ENCODE data around the gene SKA2. TPM values are rescaled to one million over a fixed set of nuclear protein-coding genes. Genes with fewer than 3 reads are reported as not detected.
"Not testable (repeated sequence)": the region's sequence is repeated elsewhere in the genome, so short reads cannot be mapped to it uniquely, and the experiment has no call there.

Gene SKA2, protein sequence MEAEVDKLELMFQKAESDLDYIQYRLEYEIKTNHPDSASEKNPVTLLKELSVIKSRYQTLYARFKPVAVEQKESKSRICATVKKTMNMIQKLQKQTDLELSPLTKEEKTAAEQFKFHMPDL
- total RNA-seq = 10 to 100 TPM; 62.7 to 71.8 TPM

DNA sequence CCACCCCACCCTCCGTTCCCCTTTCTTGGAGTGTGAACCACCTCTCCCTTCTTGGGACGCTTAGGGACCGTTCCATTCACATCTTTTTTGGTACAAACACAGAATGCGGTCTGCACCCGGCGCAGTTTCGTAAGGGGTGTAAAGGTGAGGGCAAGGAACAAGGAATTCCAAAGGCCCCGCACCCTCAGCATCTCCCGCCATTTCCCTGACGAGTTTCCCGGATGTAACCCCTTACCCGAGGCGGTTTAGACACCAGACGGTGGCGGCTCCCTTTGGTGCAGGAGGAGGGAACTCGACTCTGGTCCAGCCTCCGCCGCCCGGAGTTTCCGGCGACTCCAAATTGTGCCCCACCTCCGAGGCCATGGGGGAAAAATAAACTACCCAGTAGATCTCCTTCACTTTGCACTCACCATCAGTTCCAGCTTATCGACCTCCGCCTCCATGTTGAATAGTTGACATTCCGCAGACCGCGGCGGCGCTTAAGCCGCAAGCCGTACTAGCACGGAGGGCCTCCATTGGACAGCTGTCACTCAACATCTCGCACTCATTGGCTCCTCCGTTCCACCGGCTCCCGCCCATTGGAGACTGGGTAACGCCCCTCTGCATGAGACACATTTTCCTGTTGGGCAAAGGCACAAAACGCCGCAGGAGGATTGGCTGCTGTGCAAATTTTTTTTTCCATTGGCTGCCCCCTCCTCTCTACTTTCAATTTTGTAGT, at the start of gene SKA2:
Gene SKA2 (minus strand): TSS at position 466 of the 718 bp plus-strand sequence. CDS start 23 bp downstream, at position 443.
- Mint-ChIP-seq H3K4me3 (no peak within 1 kb of the TSS), H3K36me3 (ENCODE audit: insufficient read depth in 2 of 2) (peaks cover 0 to 6% of the 10 kb centered on the region in 2 donors), H3K4me1 (ENCODE audit: low read depth) (peaks cover 51% of the 10 kb centered on the region), H3K27ac (no peak within 1 kb of the TSS), H3K27me3 (ENCODE audit: low read depth) (no peaks in the 10 kb centered on the region), H3K9me3 (no peaks in the 10 kb centered on the region)
- DNase-seq = peak; percentile 95 to 98
- ATAC-seq (replicated peaks in 1 of 2) = peak; percentile 87

DNA sequence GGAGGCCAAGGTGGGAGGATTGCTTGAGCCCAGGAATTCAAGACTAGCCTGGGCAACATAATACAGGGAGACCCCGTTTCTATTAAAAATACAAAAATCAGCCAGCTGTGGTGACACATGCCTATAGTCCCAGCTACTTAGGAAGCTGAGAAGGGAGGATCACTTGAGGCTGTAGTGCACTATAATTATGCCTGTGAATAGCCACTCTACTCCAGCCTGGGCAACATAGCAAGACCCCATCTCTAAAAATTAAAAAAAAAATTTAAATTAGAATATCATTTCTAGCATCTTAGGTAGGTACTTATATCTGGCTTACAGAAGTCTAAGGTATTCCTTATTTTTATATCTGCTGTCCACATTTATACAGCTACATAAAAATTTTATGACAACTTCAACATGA, 47.3 kb upstream of the SKA2 start:
- Mint-ChIP-seq H3K4me3 (no peak overlapping the region), H3K36me3 (ENCODE audit: insufficient read depth in 2 of 2) (peaks cover 0 to 17% of the 10 kb centered on the region in 2 donors), H3K27ac (no peak overlapping the region), H3K27me3 (ENCODE audit: low read depth) (no peaks in the 10 kb centered on the region), H3K4me1 (ENCODE audit: low read depth) (no peaks in the 10 kb centered on the region), H3K9me3 (no peaks in the 10 kb centered on the region)
- no peak for ATAC-seq (replicated peaks in 1 of 2)
- DNase-seq = no peak

DNA sequence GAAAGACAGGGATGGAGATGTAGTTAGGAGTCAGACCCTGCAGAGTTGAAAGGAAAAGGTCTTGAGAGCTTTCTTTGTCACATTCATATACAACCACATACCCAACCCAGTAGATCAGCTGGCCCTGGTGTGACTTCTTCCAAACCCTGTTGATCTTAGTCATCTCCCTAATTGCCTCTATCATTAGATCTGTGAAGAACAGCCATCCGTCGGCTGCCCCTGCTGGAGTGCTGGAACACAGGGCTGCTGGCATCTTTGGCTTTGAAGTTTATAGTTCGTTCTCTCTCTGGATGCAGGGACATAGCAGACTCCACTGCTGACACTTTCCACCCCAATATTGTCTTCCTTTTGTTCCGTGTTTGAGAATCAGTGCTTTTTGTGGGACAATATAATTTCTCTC, 44.4 kb upstream of the SKA2 start:
- Mint-ChIP-seq H3K4me3 (no peak overlapping the region), H3K4me1 (ENCODE audit: low read depth) (no peaks in the 10 kb centered on the region), H3K27me3 (ENCODE audit: low read depth) (no peaks in the 10 kb centered on the region), H3K9me3 (no peaks in the 10 kb centered on the region), H3K36me3 (ENCODE audit: insufficient read depth in 2 of 2) (peaks cover 0 to 26% of the 10 kb centered on the region in 2 donors), H3K27ac (no peak overlapping the region)
- ATAC-seq (replicated peaks in 1 of 2) = no peak
- DNase-seq = no peak

DNA sequence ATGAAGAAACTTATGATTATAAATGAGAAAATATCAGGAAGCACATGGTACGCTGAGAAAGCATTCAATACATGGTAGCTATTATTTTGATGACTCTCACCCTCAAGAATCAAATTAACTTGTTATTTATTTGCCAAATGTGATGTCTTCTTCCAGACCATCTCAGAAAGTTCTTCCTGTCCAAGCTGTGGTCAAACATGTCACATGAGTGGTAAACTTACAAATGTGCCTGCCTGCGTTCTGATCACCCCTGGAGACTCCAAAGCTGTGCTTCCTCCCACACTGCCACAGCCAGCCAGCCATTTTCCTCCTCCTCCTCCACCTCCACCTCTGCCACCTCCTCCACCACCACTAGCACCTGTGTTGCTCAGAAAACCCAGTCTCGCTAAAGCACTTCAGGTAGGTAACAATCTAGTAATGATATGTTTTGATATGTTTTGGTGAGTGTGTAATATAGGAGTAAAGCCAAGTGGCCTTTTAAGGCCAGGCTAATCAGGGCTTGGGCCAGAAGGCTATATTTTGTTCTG, 38.4 kb upstream of the SKA2 start:
- Mint-ChIP-seq H3K27me3 (ENCODE audit: low read depth) (no peaks in the 10 kb centered on the region), H3K4me1 (ENCODE audit: low read depth) (peaks cover 5% of the 10 kb centered on the region), H3K4me3 (no peak overlapping the region), H3K9me3 (no peaks in the 10 kb centered on the region), H3K27ac (no peak overlapping the region), H3K36me3 (ENCODE audit: insufficient read depth in 2 of 2) (peaks cover 4 to 28% of the 10 kb centered on the region in 2 donors)
- DNase-seq (no peak), ATAC-seq (replicated peaks in 1 of 2) (no peak)

DNA sequence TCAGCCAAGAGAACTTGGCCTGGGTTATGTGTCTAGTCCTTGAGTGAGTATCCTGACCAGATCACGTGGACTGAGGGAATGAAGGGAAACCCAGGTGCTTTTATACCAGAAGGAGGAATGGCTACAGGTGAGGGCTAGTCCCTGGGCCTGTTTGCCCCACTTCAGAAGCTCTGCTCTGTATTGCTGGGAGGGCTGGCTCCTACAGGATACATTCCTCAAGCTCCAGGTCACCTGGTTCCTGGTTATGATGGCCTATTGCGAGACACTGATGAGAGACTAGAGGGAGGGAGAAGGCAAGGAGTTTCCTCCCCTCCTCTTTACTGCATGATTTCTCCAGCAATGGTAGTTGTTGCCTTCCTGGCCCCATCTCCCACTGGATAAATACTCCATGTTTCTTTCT, 35.8 kb upstream of the SKA2 start:
- no peak overlapping the region for H3K27ac Mint-ChIP-seq

DNA sequence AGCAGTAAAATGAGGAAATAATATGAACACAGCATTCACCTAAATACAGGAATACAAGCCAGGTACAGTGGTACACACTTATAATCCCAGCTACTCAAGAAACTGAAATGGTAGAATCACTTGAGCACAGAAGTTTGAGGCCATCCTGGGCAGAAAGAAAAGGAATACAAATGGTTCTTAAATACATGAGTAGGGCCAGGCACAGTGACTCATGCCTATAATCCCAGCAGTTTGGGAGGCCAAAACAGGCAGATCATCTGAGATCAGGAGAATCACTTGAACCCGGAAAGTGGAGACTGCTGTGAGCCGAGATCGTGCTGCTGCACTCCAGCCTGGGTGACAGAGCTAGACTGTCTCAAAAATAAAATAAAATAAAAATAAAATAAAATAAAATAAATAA, 31.9 kb upstream of the SKA2 start:
- Mint-ChIP-seq H3K36me3 (ENCODE audit: insufficient read depth in 2 of 2) (peaks cover 9 to 32% of the 10 kb centered on the region in 2 donors), H3K27ac (no peak overlapping the region), H3K27me3 (ENCODE audit: low read depth) (no peaks in the 10 kb centered on the region), H3K4me3 (no peak overlapping the region), H3K4me1 (ENCODE audit: low read depth) (no peaks in the 10 kb centered on the region), H3K9me3 (no peaks in the 10 kb centered on the region)
- DNase-seq (no peak), ATAC-seq (replicated peaks in 1 of 2) (no peak)

More for the DNA sequence above, 35.8 kb upstream of the SKA2 start:
- H3K27me3 Mint-ChIP-seq (ENCODE audit: low read depth) = no peaks in the 10 kb centered on the region
- peaks cover 5% of the 10 kb centered on the region for H3K4me1 Mint-ChIP-seq (ENCODE audit: low read depth)
- no peaks in the 10 kb centered on the region for H3K9me3 Mint-ChIP-seq
- ATAC-seq (replicated peaks in 1 of 2) = no peak
- no peak overlapping the region for H3K4me3 Mint-ChIP-seq
- peaks cover 6 to 29% of the 10 kb centered on the region in 2 donors for H3K36me3 Mint-ChIP-seq (ENCODE audit: insufficient read depth in 2 of 2)
- DNase-seq = no peak

DNA sequence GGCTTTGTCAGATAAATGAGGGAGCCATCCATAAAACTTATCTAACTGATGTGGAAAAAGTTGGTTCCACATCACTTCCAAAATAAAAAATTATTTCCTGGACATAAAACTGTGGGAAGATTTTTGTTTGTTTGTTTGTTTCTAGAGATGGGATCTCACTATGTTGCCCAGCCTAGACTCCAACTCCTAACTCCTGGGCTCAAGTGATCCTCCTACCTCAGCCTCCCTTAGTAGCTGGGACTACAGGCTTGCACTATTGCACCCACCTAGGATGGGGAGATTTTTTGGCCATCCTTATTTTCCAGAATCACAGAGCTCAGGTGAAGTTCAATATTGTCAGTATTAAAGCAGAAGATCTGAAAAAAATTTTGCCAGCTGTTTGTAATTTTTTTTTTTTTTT, 31.0 kb upstream of the SKA2 start:
- Mint-ChIP-seq H3K36me3 (ENCODE audit: insufficient read depth in 2 of 2) (peaks cover 9 to 31% of the 10 kb centered on the region in 2 donors), H3K4me3 (no peak overlapping the region), H3K27ac (no peak overlapping the region), H3K9me3 (no peaks in the 10 kb centered on the region), H3K4me1 (ENCODE audit: low read depth) (no peaks in the 10 kb centered on the region), H3K27me3 (ENCODE audit: low read depth) (no peaks in the 10 kb centered on the region)
- no peak for DNase-seq
- no peak for ATAC-seq (replicated peaks in 1 of 2)

DNA sequence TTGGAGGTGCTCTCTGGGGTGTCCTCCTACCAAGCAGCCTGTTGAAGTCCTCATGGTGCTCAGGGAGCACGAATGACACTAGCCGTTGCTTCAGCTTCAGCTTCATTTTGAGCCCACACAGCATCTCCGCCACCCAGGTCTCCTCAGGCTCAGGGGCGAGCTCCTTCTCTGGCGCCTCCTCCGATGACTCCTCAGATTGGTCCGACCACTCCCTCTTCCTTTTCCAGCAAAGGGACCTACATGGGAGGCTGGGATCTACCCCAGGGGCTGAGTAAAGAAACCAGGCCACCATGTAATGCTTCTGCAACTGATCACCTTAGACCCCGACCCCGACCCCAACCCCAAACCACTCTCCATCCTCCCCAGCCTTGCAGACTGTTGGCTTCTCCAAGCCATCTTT, 26.5 kb upstream of the SKA2 start:
- Mint-ChIP-seq H3K4me1 (ENCODE audit: low read depth) (no peaks in the 10 kb centered on the region), H3K27me3 (ENCODE audit: low read depth) (no peaks in the 10 kb centered on the region), H3K36me3 (ENCODE audit: insufficient read depth in 2 of 2) (peaks cover 5 to 26% of the 10 kb centered on the region in 2 donors), H3K4me3 (no peak overlapping the region), H3K9me3 (no peaks in the 10 kb centered on the region), H3K27ac (no peak overlapping the region)
- DNase-seq (no peak), ATAC-seq (replicated peaks in 1 of 2) (no peak)

DNA sequence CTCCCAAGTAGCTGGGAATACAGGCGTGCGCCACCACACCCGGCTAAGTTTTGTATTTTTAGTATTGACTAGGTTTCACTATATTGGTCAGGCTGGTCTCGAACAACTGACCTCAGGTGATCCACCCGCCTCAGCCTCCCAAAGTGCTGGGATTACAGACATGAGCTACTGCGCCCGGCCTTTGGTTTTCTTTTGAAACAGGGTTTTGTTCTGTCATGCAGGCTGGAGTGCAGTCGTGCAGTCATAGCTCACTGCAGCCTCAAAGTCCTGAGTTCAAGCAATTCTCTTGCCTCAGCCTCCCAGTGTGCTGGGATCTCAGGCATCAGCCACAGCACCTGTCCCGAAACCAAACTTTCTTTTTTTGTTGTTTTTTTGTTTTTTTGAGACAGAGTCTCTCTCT, 25.6 kb upstream of the SKA2 start:
- no peak overlapping the region for H3K4me3 Mint-ChIP-seq
- no peak for DNase-seq
- no peaks in the 10 kb centered on the region for H3K4me1 Mint-ChIP-seq (ENCODE audit: low read depth)
- H3K9me3 Mint-ChIP-seq = no peaks in the 10 kb centered on the region
- ATAC-seq (replicated peaks in 1 of 2) = no peak
- H3K27me3 Mint-ChIP-seq (ENCODE audit: low read depth) = no peaks in the 10 kb centered on the region
- peaks cover 3 to 21% of the 10 kb centered on the region in 2 donors for H3K36me3 Mint-ChIP-seq (ENCODE audit: insufficient read depth in 2 of 2)
- no peak overlapping the region for H3K27ac Mint-ChIP-seq

DNA sequence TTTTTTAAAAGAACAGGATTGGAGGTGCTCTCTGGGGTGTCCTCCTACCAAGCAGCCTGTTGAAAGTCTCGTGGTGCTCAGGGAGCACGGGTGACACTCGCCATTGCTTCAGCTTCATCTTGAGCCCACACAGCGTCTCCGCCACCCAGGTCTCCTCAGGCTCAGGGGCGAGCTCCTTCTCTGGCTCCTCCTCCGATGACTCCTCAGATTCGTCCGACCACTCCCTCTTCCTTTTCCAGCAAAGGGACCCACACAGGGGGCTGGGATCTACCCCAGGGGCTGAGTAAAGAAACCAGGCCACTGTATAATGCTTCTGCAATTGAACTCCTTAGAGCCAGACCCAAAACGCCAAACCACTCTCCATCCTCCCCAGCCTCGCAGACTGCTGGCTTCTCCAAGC, 24.6 kb upstream of the SKA2 start:
- not testable (repeated sequence) for ATAC-seq (replicated peaks in 1 of 2); H3K4me3 Mint-ChIP-seq; DNase-seq; H3K4me1 Mint-ChIP-seq (ENCODE audit: low read depth); H3K27me3 Mint-ChIP-seq (ENCODE audit: low read depth); H3K27ac Mint-ChIP-seq; H3K9me3 Mint-ChIP-seq
- peaks cover 0 to 14% of the 10 kb centered on the region in 2 donors for H3K36me3 Mint-ChIP-seq (ENCODE audit: insufficient read depth in 2 of 2)

DNA sequence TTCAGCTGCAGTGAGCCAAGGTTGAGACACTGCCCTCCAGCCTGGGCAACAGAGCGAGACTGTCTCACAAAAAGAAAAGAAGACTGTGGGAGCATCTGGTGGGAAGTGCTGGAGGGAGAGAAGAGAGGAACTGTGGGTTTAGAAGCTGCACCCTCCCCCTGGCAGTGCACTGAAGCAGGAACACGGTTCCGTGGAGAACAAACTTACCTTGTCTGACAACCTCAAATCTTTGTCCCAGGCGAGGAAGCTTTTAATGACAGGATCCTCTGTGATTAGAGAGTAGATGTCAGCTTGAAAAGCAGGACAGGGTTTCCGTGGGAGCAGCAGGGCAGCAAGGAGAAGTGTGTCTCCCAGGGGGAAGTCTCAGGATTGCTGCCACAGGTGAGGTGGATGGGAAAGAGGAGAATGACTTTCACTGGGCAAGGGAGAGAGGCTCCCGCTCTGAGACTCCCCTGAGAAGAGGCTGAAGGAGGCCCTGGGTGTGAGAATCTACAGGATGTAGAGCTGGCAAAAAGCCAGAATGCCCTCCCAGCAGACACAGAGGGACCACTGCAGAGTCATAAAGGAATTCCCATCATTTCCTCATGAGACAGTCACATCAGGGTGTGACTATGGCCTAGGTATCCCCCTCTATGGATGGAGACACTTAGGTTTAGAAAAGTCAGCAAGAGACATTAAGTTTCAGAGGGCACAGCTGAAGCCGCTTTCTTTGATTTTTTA, 23.4 kb upstream of the SKA2 start:
- Mint-ChIP-seq H3K4me1 (ENCODE audit: low read depth) (no peaks in the 10 kb centered on the region), H3K27me3 (ENCODE audit: low read depth) (no peaks in the 10 kb centered on the region), H3K36me3 (ENCODE audit: insufficient read depth in 2 of 2) (peaks cover 3 to 19% of the 10 kb centered on the region in 2 donors), H3K9me3 (peaks cover 0 to 1% of the 10 kb centered on the region in 2 donors), H3K4me3 (no peak overlapping the region), H3K27ac (no peak overlapping the region)
- ATAC-seq (replicated peaks in 1 of 2) (no peak), DNase-seq (no peak)

DNA sequence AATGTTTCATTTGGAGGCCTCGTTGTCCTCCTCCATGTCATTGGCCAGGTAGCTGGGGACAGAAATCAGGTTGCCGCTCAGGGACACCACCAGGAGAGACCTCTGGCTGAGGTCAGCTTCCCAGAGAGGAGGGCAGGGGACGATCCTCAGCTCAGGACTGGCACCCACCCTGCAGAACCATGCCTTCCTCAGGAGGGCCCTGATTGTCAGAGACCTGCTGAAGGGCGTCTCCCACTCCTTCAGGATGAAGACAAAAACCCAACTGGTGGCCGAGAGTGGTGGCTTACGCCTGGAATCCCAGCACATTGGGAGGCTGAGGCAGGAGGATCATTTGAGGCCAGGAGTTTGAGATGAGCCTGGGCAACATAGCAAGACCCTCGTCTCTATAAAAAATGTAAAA, 20.1 kb upstream of the SKA2 start:
- Mint-ChIP-seq H3K9me3 (peaks cover 0 to 1% of the 10 kb centered on the region in 2 donors), H3K4me1 (ENCODE audit: low read depth) (no peaks in the 10 kb centered on the region), H3K27me3 (ENCODE audit: low read depth) (no peaks in the 10 kb centered on the region), H3K27ac (no peak overlapping the region), H3K4me3 (no peak overlapping the region), H3K36me3 (ENCODE audit: insufficient read depth in 2 of 2) (peaks cover 3 to 12% of the 10 kb centered on the region in 2 donors)
- DNase-seq = no peak
- no peak for ATAC-seq (replicated peaks in 1 of 2)

DNA sequence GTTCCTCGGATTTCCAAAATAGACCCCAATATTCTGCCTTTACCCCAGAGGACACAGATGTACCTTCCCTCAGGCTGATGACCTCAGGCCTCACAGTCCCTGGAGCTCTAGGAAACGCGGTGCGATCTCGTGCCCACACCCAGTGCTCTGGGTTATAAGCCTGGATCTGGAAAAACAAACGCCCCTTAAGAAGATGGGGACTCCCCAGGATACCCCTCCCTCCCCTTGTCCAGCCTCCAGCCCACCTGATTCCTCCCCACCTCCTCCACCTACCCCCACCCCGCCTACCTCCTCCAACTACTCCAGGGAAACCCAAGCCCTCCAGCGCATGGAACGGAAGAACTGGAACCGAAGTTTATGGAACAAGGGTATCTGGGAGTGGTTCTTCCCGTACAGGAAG, 19.7 kb upstream of the SKA2 start:
- peaks cover 0 to 1% of the 10 kb centered on the region in 2 donors for H3K9me3 Mint-ChIP-seq
- DNase-seq (no peak), ATAC-seq (replicated peaks in 1 of 2) (no peak)
- H3K4me3 Mint-ChIP-seq = no peak overlapping the region
- no peaks in the 10 kb centered on the region for H3K4me1 Mint-ChIP-seq (ENCODE audit: low read depth)
- H3K27ac Mint-ChIP-seq = no peak overlapping the region
- H3K36me3 Mint-ChIP-seq (ENCODE audit: insufficient read depth in 2 of 2) = peaks cover 3 to 12% of the 10 kb centered on the region in 2 donors
- no peaks in the 10 kb centered on the region for H3K27me3 Mint-ChIP-seq (ENCODE audit: low read depth)

Measured in activated T-cell treated with anti-CD3 and anti-CD28 coated beads, Interleukin-2, amount 50 U/mL, for 72 hours (primary cell).